HG03095 (cell line): ENCODE measurements around the gene PRDX1.
"Not testable (repeated sequence)": the region's sequence is repeated elsewhere in the genome, so short reads cannot be mapped to it uniquely, and the experiment has no call there.

Experiments
- ATAC-seq: cut with Tn5 transposase; IDR thresholded peaks from one replicate; pipeline ENCODE4 v1.9.1; 2021; ENCODE audit warnings: moderate library complexity; ENCODE audit not compliant: unreplicated experiment

PRDX1 gene

GRCh38 chr1:45507195-45507594, 14.5 kb downstream of the PRDX1 start:
- ATAC-seq, result no peak

- no peak for ATAC-seq
Measured at GRCh38 chr1:45503462-45504360, 18.0 kb downstream of the PRDX1 start.

DNA sequence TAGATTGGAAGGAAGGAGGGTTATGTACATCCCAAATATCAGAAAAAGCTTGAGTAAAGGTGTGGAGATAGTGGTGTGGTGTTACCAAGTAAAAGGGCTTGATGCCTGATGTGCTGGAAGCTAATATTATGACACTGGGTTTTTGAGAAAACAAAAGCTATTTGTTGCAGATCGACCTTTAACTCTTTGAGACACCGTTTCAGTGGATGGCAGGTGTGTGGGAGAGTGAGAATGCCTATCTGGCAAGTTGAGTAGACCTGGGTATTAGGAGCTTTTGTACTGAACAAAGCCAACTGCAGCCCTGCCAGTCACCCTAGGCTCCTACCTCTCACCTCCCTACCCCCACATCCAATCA, 20.2 kb downstream of the PRDX1 start:
- ATAC-seq, result no peak

GRCh38 chr1:45499415-45499769, 22.3 kb downstream of the PRDX1 start:
- ATAC-seq, result no peak

DNA sequence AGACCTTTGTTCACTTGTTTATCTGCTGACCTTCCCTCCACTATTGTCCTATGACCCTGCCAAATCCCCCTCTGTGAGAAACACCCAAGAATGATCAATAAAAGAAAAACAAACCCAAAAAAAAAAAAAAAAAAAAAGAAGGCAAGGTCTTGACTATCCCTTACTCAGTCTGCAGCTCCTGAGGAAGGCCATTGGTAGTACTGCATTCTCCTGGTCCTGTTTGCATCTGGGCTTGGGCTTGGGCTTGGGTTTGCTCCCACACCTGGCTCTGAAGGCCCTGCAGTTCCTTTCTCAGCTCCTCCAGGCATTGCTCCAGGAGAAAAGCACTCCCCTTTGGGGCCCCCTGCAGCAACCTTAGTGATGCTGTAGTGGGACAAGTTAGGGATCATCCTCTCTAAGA, 23.4 kb downstream of the PRDX1 start:
- ATAC-seq, result no peak

GRCh38 chr1:45493116-45493697, 28.5 kb downstream of the PRDX1 start:
- no peak for ATAC-seq

- ATAC-seq, result no peak
Measured at GRCh38 chr1:45492691-45493090, 29.0 kb downstream of the PRDX1 start.

GRCh38 chr1:45491487-45492260, 30.0 kb downstream of the PRDX1 start:
- ATAC-seq, result no peak

DNA sequence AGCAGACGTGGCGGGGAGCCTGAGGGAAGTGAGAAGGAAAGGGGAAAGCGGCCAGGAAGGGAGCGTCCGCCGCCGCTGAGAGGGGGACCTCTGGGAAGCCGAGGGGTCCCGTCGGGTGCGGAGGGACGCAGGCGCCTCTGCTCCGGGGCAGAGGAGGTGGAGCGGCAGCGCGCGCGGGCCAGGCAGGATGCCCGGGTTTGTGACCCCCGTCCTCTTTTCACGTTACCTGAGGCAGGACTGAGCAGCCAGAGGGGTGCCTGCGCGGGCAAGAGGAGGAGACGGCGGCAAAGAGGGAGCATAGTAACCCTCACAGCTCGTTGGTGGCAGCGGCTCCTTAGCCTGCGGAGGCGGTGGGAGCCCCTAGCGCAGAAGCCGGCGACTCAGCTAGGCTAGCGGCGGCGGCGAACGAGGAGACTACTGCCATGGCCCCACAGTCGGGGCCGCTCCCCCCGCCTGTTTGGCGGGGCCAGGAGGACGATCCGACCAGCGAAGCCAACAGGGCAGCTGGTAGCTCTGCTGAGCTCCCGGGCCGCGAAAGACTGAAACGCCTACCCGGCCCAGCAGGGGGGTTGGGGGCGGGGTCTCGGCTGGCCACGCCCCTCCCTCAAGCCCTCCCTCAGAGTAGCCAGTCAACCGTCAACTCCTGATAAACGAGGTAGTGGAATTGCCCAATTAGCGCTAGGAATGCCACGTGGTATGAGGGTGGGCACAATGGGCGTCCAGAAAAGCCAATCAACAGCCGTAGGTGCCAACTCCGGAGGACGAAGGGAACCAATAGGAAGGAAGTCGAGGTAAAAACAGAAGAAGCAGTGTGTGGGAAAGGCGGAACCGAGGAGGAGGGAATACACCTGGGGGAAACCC, 30.8 kb downstream of the PRDX1 start, which contains the start of gene TESK2:
Gene TESK2 (minus strand): TSS at position 538 of the 861 bp plus-strand sequence. CDS start 33,378 bp downstream, outside the sequence.
- peak; percentile 83 for ATAC-seq

GRCh38 chr1:45490121-45490625, 31.5 kb downstream of the PRDX1 start:
- no peak for ATAC-seq

DNA sequence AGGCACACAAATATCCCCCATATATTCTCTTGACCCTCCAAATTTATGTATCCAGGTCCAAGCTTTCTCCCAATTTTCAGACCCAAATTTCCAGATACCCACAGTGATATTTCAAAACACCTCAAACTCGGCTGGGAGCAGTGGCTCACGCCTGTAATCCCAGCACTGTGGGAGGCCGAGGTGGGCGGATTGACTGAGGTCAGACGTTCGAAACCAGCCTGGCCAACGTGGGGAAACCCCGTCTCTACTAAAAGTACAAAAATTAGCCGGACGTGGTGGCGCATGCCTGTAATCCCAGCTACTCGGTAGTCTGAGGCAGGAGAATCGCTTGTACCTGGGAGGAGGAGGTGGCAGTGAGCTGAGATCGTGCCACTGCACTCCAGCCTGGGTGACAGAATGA, 32.3 kb downstream of the PRDX1 start:
- not testable (repeated sequence) for ATAC-seq

DNA sequence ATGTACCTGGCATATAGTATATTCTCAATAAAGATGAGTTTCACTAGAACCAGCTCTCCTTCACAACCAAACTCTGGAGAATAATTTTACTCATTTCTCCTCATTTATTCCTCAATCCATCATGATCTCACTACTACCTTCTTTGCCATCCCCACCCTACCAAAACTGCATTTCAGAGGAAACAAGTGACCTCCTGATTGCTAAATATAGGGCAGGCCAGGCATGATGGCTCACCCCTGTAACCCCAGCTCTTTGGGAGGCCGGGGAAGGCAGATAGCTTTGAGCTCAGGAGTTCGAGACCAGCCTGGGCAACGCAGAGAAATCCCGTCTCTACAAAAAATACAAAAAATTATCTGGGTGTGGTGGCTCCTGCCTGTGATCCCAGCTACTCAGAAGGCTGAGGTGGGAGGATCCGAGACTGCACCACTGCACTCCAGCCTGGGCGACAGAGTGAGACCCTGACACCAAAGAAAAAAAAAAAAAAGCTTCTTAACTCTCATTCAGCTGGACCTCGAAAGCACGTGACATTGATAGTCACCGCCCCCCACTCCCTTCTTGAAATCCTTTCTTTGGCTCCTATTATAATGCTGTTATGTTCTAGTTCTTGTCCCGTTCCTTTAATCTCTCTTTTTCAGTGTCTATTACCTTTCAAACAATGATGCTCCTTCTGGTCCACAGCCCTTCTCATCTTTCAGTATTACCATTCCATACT, 32.9 kb downstream of the PRDX1 start:
- no peak for ATAC-seq

GRCh38 chr1:45485949-45486348, 35.7 kb downstream of the PRDX1 start:
- no peak for ATAC-seq

- no peak for ATAC-seq
Measured at GRCh38 chr1:45479039-45479748, 42.5 kb downstream of the PRDX1 start.

- ATAC-seq, result no peak
Measured at GRCh38 chr1:45478121-45478814, 43.4 kb downstream of the PRDX1 start.

GRCh38 chr1:45477646-45478045, 44.0 kb downstream of the PRDX1 start:
- no peak for ATAC-seq

DNA sequence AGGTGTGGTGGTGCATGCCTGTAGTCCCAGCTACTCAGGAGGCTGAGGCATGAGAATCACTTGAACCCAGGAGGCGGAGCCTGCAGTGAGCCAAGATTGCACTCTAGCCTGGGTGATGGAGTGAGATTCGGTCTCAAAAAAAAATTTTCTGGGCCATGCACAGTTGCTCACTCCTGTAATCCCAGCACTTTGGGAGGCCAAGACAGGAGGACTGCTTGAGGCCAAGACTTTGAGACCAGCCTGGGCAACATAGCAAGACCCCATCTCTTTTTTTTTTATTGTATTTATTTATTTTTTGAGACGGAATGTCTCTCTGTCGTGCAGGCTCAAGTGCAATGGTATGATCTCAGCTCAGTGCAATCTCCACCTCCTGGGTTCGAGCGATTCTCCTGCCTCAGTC, 47.5 kb downstream of the PRDX1 start:
- not testable (repeated sequence) for ATAC-seq

DNA sequence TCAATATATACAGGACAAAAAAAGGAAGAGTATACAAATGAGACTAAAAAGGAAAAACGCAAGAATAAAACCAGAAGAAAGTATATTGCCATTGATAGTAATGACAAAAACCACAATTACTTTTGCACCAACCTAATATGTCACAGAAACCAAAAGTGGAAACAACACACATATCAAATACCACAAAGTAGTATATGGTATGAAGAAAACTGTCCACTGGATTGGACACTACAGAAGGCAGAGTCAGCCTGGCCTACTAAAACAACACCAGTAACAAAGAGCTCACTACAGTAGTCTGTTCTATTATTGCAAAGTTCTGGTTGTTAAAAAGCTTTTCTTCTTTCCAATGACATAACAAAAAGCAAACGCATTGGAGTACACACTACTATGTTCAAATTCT, 48.4 kb downstream of the PRDX1 start:
- no peak for ATAC-seq

GRCh38 chr1:45470306-45470798, 51.3 kb downstream of the PRDX1 start:
- ATAC-seq, result no peak
